ENCODE data around the gene PKNOX2.

DNA sequence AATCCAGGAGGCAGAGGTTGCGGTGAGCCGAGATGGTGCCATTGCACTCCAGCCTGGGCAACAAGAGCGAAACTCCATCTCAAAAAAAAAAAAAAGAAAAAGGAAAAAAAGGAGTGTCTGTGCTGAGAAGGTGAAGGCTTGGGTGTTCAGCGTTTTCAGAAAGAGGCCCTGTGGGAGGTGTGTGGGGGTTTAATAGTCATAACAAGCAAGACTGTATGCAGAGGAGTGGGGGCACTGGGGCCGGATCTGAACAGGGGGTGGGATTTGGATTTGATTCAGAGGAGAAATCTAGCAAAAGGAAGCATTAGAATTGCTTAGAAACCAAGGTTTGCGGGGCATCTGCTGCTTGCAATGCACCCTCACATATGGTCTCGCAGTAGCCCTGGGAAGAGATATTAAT, 195.5 kb downstream of the PKNOX2 start:
- TF ChIP-seq, protein P1, sequence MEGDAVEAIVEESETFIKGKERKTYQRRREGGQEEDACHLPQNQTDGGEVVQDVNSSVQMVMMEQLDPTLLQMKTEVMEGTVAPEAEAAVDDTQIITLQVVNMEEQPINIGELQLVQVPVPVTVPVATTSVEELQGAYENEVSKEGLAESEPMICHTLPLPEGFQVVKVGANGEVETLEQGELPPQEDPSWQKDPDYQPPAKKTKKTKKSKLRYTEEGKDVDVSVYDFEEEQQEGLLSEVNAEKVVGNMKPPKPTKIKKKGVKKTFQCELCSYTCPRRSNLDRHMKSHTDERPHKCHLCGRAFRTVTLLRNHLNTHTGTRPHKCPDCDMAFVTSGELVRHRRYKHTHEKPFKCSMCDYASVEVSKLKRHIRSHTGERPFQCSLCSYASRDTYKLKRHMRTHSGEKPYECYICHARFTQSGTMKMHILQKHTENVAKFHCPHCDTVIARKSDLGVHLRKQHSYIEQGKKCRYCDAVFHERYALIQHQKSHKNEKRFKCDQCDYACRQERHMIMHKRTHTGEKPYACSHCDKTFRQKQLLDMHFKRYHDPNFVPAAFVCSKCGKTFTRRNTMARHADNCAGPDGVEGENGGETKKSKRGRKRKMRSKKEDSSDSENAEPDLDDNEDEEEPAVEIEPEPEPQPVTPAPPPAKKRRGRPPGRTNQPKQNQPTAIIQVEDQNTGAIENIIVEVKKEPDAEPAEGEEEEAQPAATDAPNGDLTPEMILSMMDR (IDR thresholded peaks at IDR 0.05), result no peak
- TF ChIP-seq POLR2A (IDR thresholded peaks at IDR 0.05; ENCODE audit: low read length), result no peak
- TF ChIP-seq RAD21 (conservative IDR thresholded peaks at IDR 0.05 in 1 of 2, IDR thresholded peaks at IDR 0.05 in 1 of 2), result no peak
- TF ChIP-seq RFX5 (IDR thresholded peaks at IDR 0.05), result no peak
- TF ChIP-seq EP300 (IDR thresholded peaks at IDR 0.05), result no peak
- TF ChIP-seq, protein P2, sequence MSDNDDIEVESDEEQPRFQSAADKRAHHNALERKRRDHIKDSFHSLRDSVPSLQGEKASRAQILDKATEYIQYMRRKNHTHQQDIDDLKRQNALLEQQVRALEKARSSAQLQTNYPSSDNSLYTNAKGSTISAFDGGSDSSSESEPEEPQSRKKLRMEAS (IDR thresholded peaks at IDR 0.05), result no peak
- no peak for TF ChIP-seq HDAC2 (IDR thresholded peaks at IDR 0.05)
- TF ChIP-seq HOXB13 (CRISPR knock-in tag; IDR thresholded peaks at IDR 0.05; ENCODE audit: low read depth), result no peak
- TF ChIP-seq, protein P3, sequence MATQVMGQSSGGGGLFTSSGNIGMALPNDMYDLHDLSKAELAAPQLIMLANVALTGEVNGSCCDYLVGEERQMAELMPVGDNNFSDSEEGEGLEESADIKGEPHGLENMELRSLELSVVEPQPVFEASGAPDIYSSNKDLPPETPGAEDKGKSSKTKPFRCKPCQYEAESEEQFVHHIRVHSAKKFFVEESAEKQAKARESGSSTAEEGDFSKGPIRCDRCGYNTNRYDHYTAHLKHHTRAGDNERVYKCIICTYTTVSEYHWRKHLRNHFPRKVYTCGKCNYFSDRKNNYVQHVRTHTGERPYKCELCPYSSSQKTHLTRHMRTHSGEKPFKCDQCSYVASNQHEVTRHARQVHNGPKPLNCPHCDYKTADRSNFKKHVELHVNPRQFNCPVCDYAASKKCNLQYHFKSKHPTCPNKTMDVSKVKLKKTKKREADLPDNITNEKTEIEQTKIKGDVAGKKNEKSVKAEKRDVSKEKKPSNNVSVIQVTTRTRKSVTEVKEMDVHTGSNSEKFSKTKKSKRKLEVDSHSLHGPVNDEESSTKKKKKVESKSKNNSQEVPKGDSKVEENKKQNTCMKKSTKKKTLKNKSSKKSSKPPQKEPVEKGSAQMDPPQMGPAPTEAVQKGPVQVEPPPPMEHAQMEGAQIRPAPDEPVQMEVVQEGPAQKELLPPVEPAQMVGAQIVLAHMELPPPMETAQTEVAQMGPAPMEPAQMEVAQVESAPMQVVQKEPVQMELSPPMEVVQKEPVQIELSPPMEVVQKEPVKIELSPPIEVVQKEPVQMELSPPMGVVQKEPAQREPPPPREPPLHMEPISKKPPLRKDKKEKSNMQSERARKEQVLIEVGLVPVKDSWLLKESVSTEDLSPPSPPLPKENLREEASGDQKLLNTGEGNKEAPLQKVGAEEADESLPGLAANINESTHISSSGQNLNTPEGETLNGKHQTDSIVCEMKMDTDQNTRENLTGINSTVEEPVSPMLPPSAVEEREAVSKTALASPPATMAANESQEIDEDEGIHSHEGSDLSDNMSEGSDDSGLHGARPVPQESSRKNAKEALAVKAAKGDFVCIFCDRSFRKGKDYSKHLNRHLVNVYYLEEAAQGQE (IDR thresholded peaks at IDR 0.05), result no peak
- no peak for TF ChIP-seq TP53 (CRISPR knock-in tag; IDR thresholded peaks at IDR 0.05)

Data from A549 (cell line).